ENCODE results near the gene RNF166. TPM values are rescaled to one million over a fixed set of nuclear protein-coding genes. Genes with fewer than 3 reads are reported as not detected.

Gene RNF166
- total RNA-seq, 4 donors from 2014 or later: 19.5 to 27.8 (median 22.3) TPM

GRCh38 chr16:88711750-88712340, 5.6 kb upstream of the RNF166 start:
- H3K4me3 ChIP-seq: no peak overlapping the region
- peak overlapping the region in 1 of 4 donors; percentile 10 for H3K27ac ChIP-seq
- H3K27me3 ChIP-seq: no peaks in the 10 kb centered on the region
- H3K4me1 ChIP-seq: peaks cover 0 to 18% (median 9%) of the 10 kb centered on the region in 3 donors
- 55% methylated on average over 4 of the region's 18 CpGs; no CpG with 5 or more reads in 1 of the 2 donors for WGBS, 2 donors (ENCODE audit: low coverage in 1 of 2)
- ATAC-seq: no peak
- H3K9me3 ChIP-seq: no peaks in the 10 kb centered on the region
- TF ChIP-seq POLR2A (IDR thresholded peaks at IDR 0.05) (no peak), EP300 (IDR thresholded peaks at IDR 0.05) (no peak), POLR2AphosphoS5 (IDR thresholded peaks at IDR 0.05) (no peak), CTCF (IDR thresholded peaks at IDR 0.05) (no peak)
- H3K36me3 ChIP-seq: peaks cover 0 to 53% of the 10 kb centered on the region in 2 donors

- H3K27ac ChIP-seq: no peak overlapping the region
- no peak for ATAC-seq
- no peaks in the 10 kb centered on the region for H3K27me3 ChIP-seq
- H3K36me3 ChIP-seq: peaks cover 0 to 40% of the 10 kb centered on the region in 2 donors
- TF ChIP-seq CTCF (IDR thresholded peaks at IDR 0.05) (no peak), POLR2A (IDR thresholded peaks at IDR 0.05) (no peak), EP300 (IDR thresholded peaks at IDR 0.05) (no peak), POLR2AphosphoS5 (IDR thresholded peaks at IDR 0.05) (no peak)
- no peaks in the 10 kb centered on the region for H3K9me3 ChIP-seq
- peaks cover 0 to 25% (median 9%) of the 10 kb centered on the region in 3 donors for H3K4me1 ChIP-seq
- WGBS, 2 donors (ENCODE audit: low coverage in 1 of 2): 52% methylated on average over 7 of the region's 16 CpGs; no CpG with 5 or more reads in 1 of the 2 donors
- H3K4me3 ChIP-seq: no peak overlapping the region
Measured at GRCh38 chr16:88710556-88710955, 4.3 kb upstream of the RNF166 start.

- TF ChIP-seq POLR2AphosphoS5 (IDR thresholded peaks at IDR 0.05) (no peak), EP300 (IDR thresholded peaks at IDR 0.05) (no peak), CTCF (IDR thresholded peaks at IDR 0.05) (no peak)
- Histone ChIP-seq H3K4me1 (peaks cover 0 to 58% (median 21%) of the 10 kb centered on the region in 3 donors), H3K4me3 (peak overlapping the region; percentile 71 to 99), H3K27me3 (no peaks in the 10 kb centered on the region), H3K27ac (peak overlapping the region; percentile 66 to 93 (median 90)), H3K36me3 (peaks cover 0 to 23% of the 10 kb centered on the region in 2 donors), H3K9me3 (no peaks in the 10 kb centered on the region)
- ATAC-seq: no peak
- WGBS, 2 donors (ENCODE audit: low coverage in 1 of 2): 26 to 67% methylated on average over 1 to 12 of the region's 17 CpGs
Measured at GRCh38 chr16:88706965-88707826, 988 bp upstream of the RNF166 start.

GRCh38 chr16:88705801-88706228, 393 bp downstream of the RNF166 start:
- H3K9me3 ChIP-seq: no peaks in the 10 kb centered on the region
- TF ChIP-seq CTCF (IDR thresholded peaks at IDR 0.05): no peak
- no peak for TF ChIP-seq POLR2A (IDR thresholded peaks at IDR 0.05)
- no peak for TF ChIP-seq EP300 (IDR thresholded peaks at IDR 0.05)
- H3K36me3 ChIP-seq: peaks cover 0 to 35% of the 10 kb centered on the region in 2 donors
- H3K27ac ChIP-seq: peak overlapping the region; percentile 40 to 93 (median 90)
- WGBS, 2 donors (ENCODE audit: low coverage in 1 of 2): no CpG with 5 or more reads among the region's 57 CpGs
- no peaks in the 10 kb centered on the region for H3K27me3 ChIP-seq
- H3K4me1 ChIP-seq: peaks cover 0 to 72% (median 27%) of the 10 kb centered on the region in 3 donors
- ATAC-seq: peak; percentile 54
- H3K4me3 ChIP-seq: peak overlapping the region; percentile 71 to 99
